NCI-H1048 (cell line): Measurements from ENCODE around the gene TMEM175.

Experiments
- DNase-seq: peaks from one replicate; lab custom pipeline; 2025; lab: John Stamatoyannopoulos, UW

TMEM175 gene

DNA sequence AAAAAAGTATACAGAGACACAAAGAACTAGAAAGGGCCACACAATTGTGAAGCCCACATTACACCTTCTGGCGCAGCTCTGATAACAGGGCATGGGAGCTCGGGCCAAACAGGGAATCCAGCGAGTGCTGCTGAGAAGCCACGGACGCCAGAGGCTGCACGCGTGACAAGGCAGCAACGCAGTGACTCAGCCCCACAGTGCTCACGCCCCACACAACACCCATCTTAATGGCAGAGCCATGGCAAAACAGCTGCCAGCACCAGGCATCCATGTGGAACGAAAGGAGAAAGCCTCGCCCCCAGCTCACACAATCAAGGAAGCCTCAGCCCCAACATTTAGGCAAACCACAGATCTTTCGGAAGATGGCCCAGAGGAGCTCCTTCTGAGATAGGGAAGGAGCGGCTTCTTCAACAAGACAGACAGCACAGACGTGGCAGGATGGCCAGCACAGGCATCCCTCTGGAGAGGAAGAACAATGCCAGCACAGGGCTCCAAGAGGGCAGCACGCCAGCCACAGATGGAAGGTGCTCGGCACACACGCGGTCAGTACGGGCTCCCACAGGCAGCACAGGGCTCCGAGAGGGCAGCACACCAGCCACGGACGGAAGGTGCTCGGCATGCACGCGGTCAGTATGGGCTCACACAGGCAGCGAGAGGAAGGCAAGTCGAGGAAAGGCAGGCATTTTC, 33.2 kb upstream of the TMEM175 start:
- DNase-seq = no peak

DNA sequence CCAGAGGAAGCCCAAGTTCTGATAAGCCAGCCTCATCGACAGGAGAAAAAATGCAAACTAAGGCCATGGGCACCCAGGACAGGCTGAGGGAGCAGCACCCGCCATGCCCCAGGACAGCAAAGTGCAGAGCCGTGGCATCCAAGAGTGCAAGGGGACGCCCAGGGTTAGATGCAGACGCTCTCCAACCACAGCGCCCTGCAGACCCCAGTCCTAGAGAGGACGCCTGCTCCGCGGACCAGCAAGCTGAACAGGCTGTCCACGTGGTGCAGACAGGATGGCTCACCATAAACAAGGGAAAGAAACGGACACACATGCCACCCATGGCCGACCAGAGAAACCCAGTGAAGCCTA, 32.7 kb upstream of the TMEM175 start:
- no peak for DNase-seq

- no peak for DNase-seq
These were observed 32.2 kb upstream of the TMEM175 start for GRCh38 chr4:900073-900472.

DNA sequence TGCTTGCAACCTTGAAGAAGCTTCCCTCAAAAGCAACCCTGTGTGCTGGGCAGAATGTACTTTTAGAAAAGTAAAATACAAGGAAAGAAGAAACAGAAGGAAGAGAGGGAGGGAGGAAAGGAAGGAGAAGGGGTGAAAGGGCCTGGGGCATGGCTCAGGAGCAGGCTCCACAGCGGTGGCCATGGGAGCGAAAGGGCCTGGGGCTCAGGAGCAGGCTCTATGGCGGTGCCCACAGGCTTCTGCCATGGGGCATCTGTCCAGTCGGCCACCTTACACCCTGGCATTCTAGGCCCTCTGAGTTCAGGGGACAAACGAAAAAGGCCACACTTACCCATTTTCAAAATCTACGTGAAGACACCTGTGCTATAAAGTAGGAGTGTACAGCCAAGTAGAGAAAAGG, 31.5 kb upstream of the TMEM175 start:
- DNase-seq = no peak

- no peak for DNase-seq
These were observed 30.9 kb upstream of the TMEM175 start for GRCh38 chr4:901192-901910.

DNA sequence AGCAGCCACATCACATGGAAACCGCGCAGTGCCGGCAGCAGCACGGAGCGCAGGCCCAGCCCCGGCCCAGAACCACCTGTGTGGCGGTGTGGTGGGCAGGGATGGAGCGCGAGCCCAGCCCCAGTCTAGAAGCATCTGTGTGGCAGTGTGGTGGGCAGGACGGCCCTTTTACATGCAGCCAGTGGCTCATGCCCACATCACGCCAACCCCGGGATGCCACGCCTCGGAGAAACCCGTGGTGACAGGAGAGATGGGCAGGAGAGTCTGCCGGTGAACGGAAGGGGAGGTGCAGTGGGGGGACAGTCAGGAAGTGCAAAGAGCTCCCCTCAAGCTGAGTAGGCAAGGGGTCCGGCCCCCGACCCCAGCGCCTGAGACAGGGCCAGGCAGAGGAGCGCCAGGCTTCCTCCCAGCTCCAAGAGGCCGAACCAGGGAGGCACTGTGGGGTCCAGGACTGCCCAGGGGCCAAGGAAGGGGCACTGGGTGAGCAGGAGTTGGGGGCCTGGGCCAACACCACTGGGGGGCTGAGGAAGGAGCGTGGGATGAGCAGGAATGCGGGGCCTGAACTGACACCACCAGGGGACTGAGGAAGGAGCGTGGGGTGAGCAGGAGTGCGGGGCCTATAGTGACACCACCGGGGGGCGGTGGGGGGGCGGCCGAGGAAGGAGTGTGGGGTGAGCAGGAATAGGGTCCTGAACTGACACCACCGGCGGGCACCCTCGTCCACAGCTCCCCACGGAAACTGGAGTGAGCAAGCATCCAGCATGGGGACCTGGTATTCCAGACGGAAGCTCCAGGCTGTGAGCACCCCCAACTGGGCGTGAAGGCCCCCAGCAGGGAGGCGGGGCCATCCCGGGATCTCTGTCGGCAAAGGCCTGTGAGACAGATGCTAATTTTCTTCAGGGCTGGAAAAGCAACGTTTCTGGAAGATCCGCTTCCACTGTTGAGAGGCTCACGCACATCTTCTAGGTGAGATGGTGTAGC, 28.9 kb upstream of the TMEM175 start:
- DNase-seq = no peak

DNA sequence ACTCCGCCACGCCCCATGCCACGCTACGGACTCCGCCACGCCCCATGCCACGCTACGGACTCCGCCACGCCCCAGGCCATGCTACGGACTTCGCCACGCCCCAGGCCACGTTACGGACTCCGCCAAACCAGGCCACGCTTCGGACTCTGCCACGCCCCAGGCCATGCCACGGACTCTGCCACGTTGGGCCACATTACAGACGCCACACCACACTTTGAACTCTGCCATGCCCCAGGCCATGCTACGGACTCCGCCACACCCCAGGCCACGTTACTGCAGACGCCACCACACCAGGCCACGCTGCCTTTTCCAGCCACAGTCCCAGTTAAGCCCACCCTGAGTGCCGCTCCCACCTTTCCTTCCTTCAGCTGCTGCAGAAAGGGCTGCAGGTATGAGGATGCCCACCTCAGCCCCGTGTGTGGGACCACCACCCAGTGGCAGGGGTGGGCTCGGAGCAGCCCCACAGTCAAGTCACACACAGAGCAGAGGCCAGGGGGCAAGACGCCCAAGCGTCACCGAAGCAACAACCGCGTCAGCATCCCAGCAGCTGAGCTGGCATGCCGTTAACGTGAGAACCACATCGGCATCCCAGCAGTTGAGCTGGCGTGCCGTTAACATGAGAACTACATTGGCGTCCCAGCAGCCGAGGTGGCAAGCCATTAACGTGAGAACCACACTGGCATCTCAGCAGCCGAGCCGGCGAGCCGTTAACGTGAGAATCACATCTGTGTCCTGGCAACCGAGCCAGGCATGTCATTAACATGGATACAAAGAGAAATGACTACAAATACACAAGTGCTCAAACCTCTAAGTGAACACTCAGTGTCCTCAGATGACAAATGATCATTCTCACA, 26.5 kb upstream of the TMEM175 start:
- no peak for DNase-seq

GRCh38 chr4:906339-907102, 25.7 kb upstream of the TMEM175 start:
- no peak for DNase-seq

DNA sequence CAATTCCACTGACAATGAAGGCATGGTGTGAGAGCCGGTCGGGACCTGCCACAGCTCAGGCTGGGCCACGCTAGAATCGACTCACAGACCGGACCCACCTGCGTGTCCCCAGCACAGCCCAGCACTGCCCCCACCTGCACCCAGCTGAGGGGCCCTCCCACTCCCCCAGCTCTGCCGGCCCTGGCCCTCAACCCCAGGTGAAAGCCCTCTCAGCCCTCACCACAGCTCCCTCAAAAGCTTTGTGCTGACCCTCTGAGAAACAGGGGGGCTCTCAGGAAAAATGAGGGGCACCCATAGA, 25.2 kb upstream of the TMEM175 start:
- DNase-seq = no peak

GRCh38 chr4:907691-908425, 24.4 kb upstream of the TMEM175 start:
- no peak for DNase-seq

GRCh38 chr4:909131-909571, 23.1 kb upstream of the TMEM175 start:
- DNase-seq = no peak

DNA sequence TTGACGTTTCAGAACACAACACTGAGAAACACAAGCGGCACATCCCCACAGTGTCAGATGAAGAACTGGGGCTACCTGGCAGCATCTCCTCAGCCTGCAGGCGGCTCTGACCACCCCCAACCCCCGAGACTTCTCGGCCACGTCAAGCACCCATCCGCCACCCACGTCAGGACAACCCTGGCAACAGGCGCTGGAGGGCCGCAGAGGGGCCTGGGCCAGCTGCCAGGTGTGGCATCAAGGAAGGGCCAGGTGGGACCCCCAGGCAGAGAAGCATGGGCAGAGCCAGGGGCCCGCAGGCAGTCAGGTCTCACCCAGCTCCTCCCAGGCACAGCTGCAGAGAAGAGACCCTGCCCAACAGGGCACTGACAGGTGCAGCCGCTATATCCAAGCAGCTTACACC, 22.4 kb upstream of the TMEM175 start:
- no peak for DNase-seq

DNA sequence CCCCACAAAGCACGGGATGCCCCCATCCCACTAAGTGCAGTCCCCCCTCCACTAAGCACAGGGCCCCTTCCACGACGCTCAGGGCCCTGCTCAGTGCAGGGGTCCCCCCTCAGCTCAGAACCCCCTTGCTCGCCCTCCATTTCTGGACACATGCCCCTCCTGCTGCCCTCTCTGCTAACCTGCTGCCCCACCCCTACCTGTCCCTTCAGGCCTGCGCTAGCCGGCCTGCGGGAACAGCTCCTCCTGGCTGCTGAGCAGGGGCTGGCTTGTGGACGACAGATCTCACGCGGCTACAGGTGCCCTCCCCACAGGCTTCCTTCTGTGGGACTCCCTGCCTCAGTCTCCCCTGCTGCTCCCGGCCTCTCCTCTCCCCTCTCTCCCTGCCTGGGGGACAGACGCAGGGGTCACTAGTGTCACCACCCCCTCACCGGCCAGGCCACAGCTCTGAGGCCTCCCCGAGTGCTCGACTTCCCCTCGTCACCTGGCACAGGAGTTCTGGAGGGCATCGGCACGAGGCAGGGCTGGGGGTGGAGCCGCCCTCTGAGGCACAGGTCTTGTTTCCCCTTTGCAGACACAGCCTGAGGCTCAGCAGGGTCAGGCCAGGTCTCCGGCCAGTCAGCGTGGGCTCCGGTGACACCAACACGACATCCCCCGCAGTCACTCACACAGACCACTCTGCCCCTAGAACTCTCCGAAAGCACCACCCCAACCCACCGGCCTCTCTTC, 21.7 kb upstream of the TMEM175 start:
- no peak for DNase-seq

- no peak for DNase-seq
These were observed 21.0 kb upstream of the TMEM175 start for GRCh38 chr4:911221-911751.

DNA sequence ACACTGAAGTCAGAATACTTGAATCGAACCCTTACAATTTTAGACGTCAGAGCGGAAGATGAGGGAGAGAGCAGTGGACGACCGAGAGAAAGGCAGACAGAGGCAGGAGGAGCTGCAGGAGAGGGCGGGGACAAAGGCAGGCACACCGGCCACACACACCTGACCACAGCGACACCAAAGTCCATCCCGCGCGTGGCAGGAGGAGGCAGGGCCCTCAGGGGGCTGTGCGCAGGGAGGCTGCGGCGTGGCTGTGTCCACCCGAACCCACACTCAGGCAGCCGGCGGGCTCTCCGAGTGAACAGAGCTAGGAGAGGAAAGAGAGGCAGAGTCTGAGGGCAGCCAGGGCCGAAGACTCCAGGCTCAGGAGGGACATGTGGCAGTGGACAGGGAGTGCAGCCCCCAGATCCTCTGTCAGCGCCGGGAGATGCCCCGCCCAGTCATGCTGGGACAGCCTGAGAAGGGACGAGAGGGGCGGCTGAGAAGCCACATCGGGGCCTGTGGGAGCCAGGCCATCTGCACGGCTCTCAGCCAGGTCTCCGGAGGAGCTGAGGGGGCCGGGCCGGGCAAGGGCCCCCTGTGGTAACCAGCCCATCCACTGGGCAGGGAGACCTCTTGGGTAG, 20.3 kb upstream of the TMEM175 start:
- DNase-seq = no peak

DNA sequence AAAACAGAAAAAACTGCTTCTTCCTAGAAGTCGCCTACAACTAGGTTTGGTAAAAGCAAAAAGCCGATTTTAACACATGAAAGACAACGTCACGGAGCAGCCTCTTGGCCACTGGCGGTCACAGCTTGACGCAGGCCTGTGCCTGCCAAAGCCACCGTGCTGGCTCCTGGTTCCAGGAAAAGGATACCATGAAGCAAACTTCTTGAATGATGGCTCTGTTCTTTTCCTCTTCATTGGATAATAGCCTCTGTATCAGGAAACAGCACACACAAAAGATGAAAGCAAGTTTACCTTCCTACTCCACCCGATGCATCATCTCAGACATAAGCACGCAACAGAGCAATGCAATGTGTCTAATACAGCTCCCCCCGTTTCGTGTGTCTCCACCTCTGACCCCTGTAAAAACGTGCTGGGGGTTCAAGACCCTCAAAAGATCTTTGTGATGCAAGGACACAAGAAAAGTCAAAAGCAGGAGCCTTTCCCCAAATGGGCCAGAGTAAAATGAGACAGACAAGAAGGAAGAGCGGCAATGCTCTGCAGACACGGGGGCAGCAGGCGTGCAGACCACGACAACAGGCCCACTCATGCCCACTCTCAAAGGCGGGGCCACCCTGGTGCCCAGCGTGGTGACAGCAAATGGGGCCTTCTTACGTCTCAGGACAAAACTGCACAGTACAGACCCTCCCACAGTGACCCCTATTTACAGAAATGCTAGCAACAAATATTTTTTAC, 19.5 kb upstream of the TMEM175 start:
- no peak for DNase-seq

- DNase-seq = no peak
These were observed 19.0 kb upstream of the TMEM175 start for GRCh38 chr4:913280-913618.

DNA sequence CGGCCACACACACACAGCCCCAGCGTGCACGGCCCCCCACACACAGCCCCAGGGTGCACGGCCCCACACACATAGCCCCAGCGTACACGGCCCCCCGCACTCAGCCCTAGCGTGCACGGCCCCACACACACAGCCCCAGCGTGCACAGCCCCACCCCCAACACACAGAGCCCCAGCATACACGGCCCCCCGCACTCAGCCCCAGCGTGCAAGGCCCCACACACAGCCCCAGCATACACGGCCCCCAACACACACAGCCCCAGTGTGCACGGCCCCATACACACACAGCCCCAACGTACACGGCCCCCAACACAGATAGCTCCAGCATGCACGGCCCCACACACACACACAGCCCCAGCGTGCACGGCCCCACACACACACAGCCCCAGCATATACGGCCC, 17.7 kb upstream of the TMEM175 start:
- no peak for DNase-seq
